Esophagus muscularis mucosa (tissue), 4 donors: Measurements from ENCODE around the gene CROCC. TPM values are rescaled to one million over a fixed set of nuclear protein-coding genes. Genes with fewer than 3 reads are reported as not detected.
A peak's percentile ranks its signal among the peaks of the same experiment; 100 is the strongest.
"Not testable (repeated sequence)": the region's sequence is repeated elsewhere in the genome, so short reads cannot be mapped to it uniquely, and the experiment has no call there.

Source experiments
- DNase-seq: peaks from one replicate; pipeline ENCODE4 v3.0.0-alpha.2; 2017; ENCODE audit errors: extremely low spot score
- H3K27ac ChIP-seq, 4 donors: fragments of 200-600 bp; sonication (generic); replicated peaks in 1 of 4; 1 replicate in 3 of 4; 2 replicates in 1 of 4; pipeline ENCODE4 v1.5.1; 2016 to 2019; ENCODE audit warnings: mild to moderate bottlenecking in 1 of 4
- H3K27me3 ChIP-seq, 4 donors: fragments of 200-600 bp; sonication (generic); one replicate each; pipeline versions ENCODE4 v1.5.1 to v1.6.0; 2016 to 2019
- H3K36me3 ChIP-seq, 4 donors: fragments of 200-600 bp; sonication (generic); one replicate each; pipeline ENCODE4 v1.5.1; 2016 to 2019
- H3K4me1 ChIP-seq, 4 donors: fragments of 200-600 bp; sonication (generic); one replicate each; pipeline ENCODE4 v1.5.1; 2016 to 2019
- H3K4me3 ChIP-seq, 4 donors: fragments of 200-600 bp; sonication (generic); 1 replicate in 2 of 4; 2 replicates in 2 of 4; pipeline ENCODE4 v1.5.1; 2016 to 2019; ENCODE audit warnings: mild to moderate bottlenecking in 4 of 4, moderate library complexity in 1 of 4
- H3K9me3 ChIP-seq, 4 donors: fragments of 200-600 bp; sonication (generic); 1 replicate in 3 of 4; 2 replicates in 1 of 4; pipeline ENCODE4 v1.5.1; 2016 to 2019
- CTCF ChIP-seq, 3 experiments: fragments of 200-600 bp in 2 of 3; fragments of 450-650 bp in 1 of 3; sonication (generic) in 2 of 3; IDR thresholded peaks; one replicate each; pipeline ENCODE4 v1.5.1; 2017 to 2019; ENCODE audit warnings: antibody characterized with exemption in 3 of 3, mild to moderate bottlenecking in 2 of 3, moderate library complexity in 1 of 3
- EP300 ChIP-seq: sonication (generic); formaldehyde crosslinking; IDR thresholded peaks from one replicate; pipeline ENCODE4 v1.6.1; 2017; ENCODE audit warnings: antibody characterized with exemption
- POLR2A ChIP-seq: fragments of 450-650 bp; IDR thresholded peaks from one replicate; pipeline ENCODE4 v1.6.1; 2017; ENCODE audit warnings: antibody characterized with exemption, moderate library complexity, mild to moderate bottlenecking, low read depth
- POLR2AphosphoS5 ChIP-seq, 2 donors: sonication (generic); formaldehyde crosslinking; IDR thresholded peaks; one replicate each; pipeline ENCODE4 v1.6.1; 2017; ENCODE audit warnings: antibody characterized with exemption in 2 of 2
- WGBS: methylation state at CpG from one replicate; pipeline ENCODE4 v1.1.5; 2018; 5-methylcytosine and 5-hydroxymethylcytosine counted together
- intact Hi-C: fragments of 100-400 bp; cut with DNase I; formaldehyde crosslinking; loops from one replicate; pipeline ENCODE4 v1.15.1; 2023
- total RNA-seq, 4 donors: library from RNA; depleted of rRNA; stranded (reverse); fragments of >200 nt; gene quantifications; one replicate each; pipeline versions ENCODE4 v1.1.0 to v1.2.1, GENCODE V29; 2016

The CROCC gene
- total RNA-seq, 4 donors from 2014 or later = 17.6 to 36.3 (median 23.0) TPM

- intact Hi-C loops = no loop called here
- Histone ChIP-seq H3K9me3 (no peaks in the 10 kb centered on the region), H3K4me1 (peaks cover 3 to 30% (median 17%) of the 10 kb centered on the region in 4 donors), H3K36me3 (peaks cover 4 to 42% (median 21%) of the 10 kb centered on the region in 4 donors), H3K4me3 (peak overlapping the region; percentile 49 to 65 (median 54)), H3K27me3 (no peaks in the 10 kb centered on the region), H3K27ac (peak overlapping the region; percentile 43 to 66 (median 60))
- DNase-seq = no peak
- 11% methylated on average over 26 of the region's 57 CpGs for WGBS
- TF ChIP-seq EP300 (no peak), POLR2AphosphoS5 (IDR thresholded peaks at IDR 0.05) (peak; percentile 10 to 41), POLR2A (no peak), CTCF (IDR thresholded peaks at IDR 0.05) (peak; percentile 53 to 88 (median 69))
Observed at GRCh38 chr1:16960560-16961296, 39.0 kb downstream of the CROCC start.

- Histone ChIP-seq H3K4me1 (peaks cover 3 to 30% (median 19%) of the 10 kb centered on the region in 4 donors), H3K27ac (peak overlapping the region; percentile 43 to 66 (median 60)), H3K9me3 (no peaks in the 10 kb centered on the region), H3K36me3 (peaks cover 5 to 43% (median 21%) of the 10 kb centered on the region in 4 donors), H3K4me3 (peak overlapping the region; percentile 49 to 65 (median 54)), H3K27me3 (no peaks in the 10 kb centered on the region)
- 93% methylated on average over 14 of the region's 14 CpGs for WGBS
- TF ChIP-seq CTCF (IDR thresholded peaks at IDR 0.05) (no peak), POLR2A (no peak), POLR2AphosphoS5 (IDR thresholded peaks at IDR 0.05) (no peak), EP300 (no peak)
- intact Hi-C loops = no loop called here
- no peak for DNase-seq
Observed at GRCh38 chr1:16961297-16962133, 39.8 kb downstream of the CROCC start.

GRCh38 chr1:16964169-16964568, 42.4 kb downstream of the CROCC start:
- Histone ChIP-seq H3K4me1 (peaks cover 8 to 43% (median 30%) of the 10 kb centered on the region in 4 donors), H3K36me3 (peaks cover 5 to 36% (median 26%) of the 10 kb centered on the region in 4 donors)
- intact Hi-C loops, H3K27me3 ChIP-seq, DNase-seq, H3K27ac ChIP-seq, H3K9me3 ChIP-seq, H3K4me3 ChIP-seq: not testable (repeated sequence)
- 90% methylated on average over 4 of the region's 4 CpGs for WGBS

GRCh38 chr1:16965486-16966067, 43.8 kb downstream of the CROCC start:
- 97% methylated on average over 3 of the region's 13 CpGs for WGBS
- Histone ChIP-seq H3K36me3 (peaks cover 5 to 48% (median 35%) of the 10 kb centered on the region in 4 donors), H3K27me3 (no peaks in the 10 kb centered on the region), H3K4me1 (peaks cover 8 to 35% (median 24%) of the 10 kb centered on the region in 4 donors), H3K4me3 (no peak overlapping the region), H3K27ac (no peak overlapping the region), H3K9me3 (no peaks in the 10 kb centered on the region)
- TF ChIP-seq POLR2AphosphoS5 (IDR thresholded peaks at IDR 0.05) (no peak), EP300 (no peak), CTCF (IDR thresholded peaks at IDR 0.05) (no peak), POLR2A (no peak)
- intact Hi-C loops = no loop called here
- DNase-seq = no peak

- WGBS = 92% methylated on average over 17 of the region's 22 CpGs
- intact Hi-C loops = no loop called here
- TF ChIP-seq EP300 = no peak
- no peak for TF ChIP-seq POLR2A
- TF ChIP-seq CTCF (IDR thresholded peaks at IDR 0.05) = no peak
- no peak for TF ChIP-seq POLR2AphosphoS5 (IDR thresholded peaks at IDR 0.05)
- Histone ChIP-seq H3K4me3 (no peak overlapping the region), H3K27me3 (no peaks in the 10 kb centered on the region), H3K9me3 (no peaks in the 10 kb centered on the region), H3K4me1 (peaks cover 8 to 29% (median 18%) of the 10 kb centered on the region in 4 donors), H3K27ac (no peak overlapping the region), H3K36me3 (peaks cover 5 to 55% (median 36%) of the 10 kb centered on the region in 4 donors)
- DNase-seq = no peak
Observed at GRCh38 chr1:16966282-16966681, 44.6 kb downstream of the CROCC start.
